Activated CD8-positive, alpha-beta T cell treated with anti-CD3 and anti-CD28 coated beads for 36 hours (primary cell): ENCODE results near the gene CD86. TPM values are rescaled to one million over a fixed set of nuclear protein-coding genes. Genes with fewer than 3 reads are reported as not detected.
A peak's percentile ranks its signal among the peaks of the same experiment; 100 is the strongest.
"Not testable (repeated sequence)": the region's sequence is repeated elsewhere in the genome, so short reads cannot be mapped to it uniquely, and the experiment has no call there.

Source experiments
- ATAC-seq: fragments of 200-7000 bp; cut with Tn5 transposase; one replicate; pipeline ENCODE4 v1.10.0; 2021; ENCODE audit warnings: mild to moderate bottlenecking, moderate library complexity
- CTCF ChIA-PET: fragments of 350-600 bp; sonication (Branson Sonifier 250); formaldehyde crosslinking; loops from one replicate; lab custom pipeline; 2021; ENCODE audit warnings: antibody characterized with exemption; lab: Charles Lee
- POLR2A ChIA-PET: fragments of 350-600 bp; sonication (Branson Sonifier 250); formaldehyde crosslinking; loops from one replicate; lab custom pipeline; 2021; ENCODE audit warnings: antibody characterized with exemption; lab: Charles Lee
- DNase-seq: peaks from one replicate; pipeline ENCODE4 v3.0.0-alpha.2; 2020
- H3K27ac Mint-ChIP-seq: one replicate; pipeline ENCODE4 v1.8.0; 2021; ENCODE audit warnings: mild to moderate bottlenecking, mixed read lengths
- H3K27me3 Mint-ChIP-seq: one replicate; pipeline ENCODE4 v1.8.0; 2021; ENCODE audit warnings: mixed read lengths
- H3K36me3 Mint-ChIP-seq: one replicate; pipeline ENCODE4 v1.8.0; 2021; ENCODE audit warnings: low read depth, mixed read lengths
- H3K4me1 Mint-ChIP-seq: one replicate; pipeline ENCODE4 v1.8.0; 2021; ENCODE audit warnings: low read depth, mixed read lengths
- H3K4me3 Mint-ChIP-seq: one replicate; pipeline ENCODE4 v1.8.0; 2021; ENCODE audit warnings: mild to moderate bottlenecking, moderate library complexity, mixed read lengths
- H3K9me3 Mint-ChIP-seq: one replicate; pipeline ENCODE4 v1.8.0; 2021; ENCODE audit warnings: mixed read lengths
- CTCF ChIP-seq: fragments of 200-600 bp; IDR thresholded peaks from one replicate; pipeline ENCODE4 v1.8.0; 2022; ENCODE audit warnings: antibody characterized with exemption, mild to moderate bottlenecking
- intact Hi-C: fragments of 100-400 bp; cut with micrococcal nuclease; formaldehyde crosslinking; loops from one replicate; pipeline ENCODE4 v1.10.0; 2022
- total RNA-seq, 2 experiments: library from RNA; stranded (reverse); gene quantifications; one replicate each; pipeline ENCODE4 v1.2.3, GENCODE V29; 2021

Gene CD86
- total RNA-seq, 2 experiments from 2014 or later: 0.43 to 0.52 TPM

DNA sequence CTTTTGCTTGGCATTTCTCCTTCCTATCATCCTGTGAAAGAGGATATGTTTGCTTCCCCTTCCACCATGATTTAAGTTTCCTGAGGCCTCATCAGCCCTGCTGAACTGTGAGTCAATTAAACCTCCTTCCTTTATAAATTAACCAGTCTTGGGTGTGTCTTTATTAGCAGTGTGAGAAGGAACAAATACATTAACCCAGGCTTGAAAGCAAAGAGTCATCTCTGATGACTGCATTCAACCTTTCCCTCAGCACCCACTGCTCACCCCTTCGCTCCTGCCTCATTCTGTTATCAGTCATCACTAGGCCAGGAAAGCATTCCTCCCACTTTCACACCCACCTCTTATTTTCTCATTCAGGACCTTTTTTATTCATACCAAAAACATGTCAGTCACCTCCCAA is 68.7 kb downstream of the CD86 start:
- ATAC-seq (no peak), DNase-seq (no peak)
- POLR2A ChIA-PET: no interaction called here
- CTCF ChIA-PET: no interaction called here
- Mint-ChIP-seq H3K36me3 (no peaks in the 10 kb centered on the region), H3K27me3 (peaks cover 11% of the 10 kb centered on the region), H3K4me1 (peaks cover 6% of the 10 kb centered on the region), H3K9me3 (peaks cover 6% of the 10 kb centered on the region), H3K27ac (no peak overlapping the region), H3K4me3 (no peak overlapping the region)
- intact Hi-C loops: no loop called here
- TF ChIP-seq CTCF: no peak

- CTCF ChIA-PET: no interaction called here
- intact Hi-C loops: no loop called here
- TF ChIP-seq CTCF: no peak
- Mint-ChIP-seq H3K4me1 (no peaks in the 10 kb centered on the region), H3K27ac (no peak overlapping the region), H3K9me3 (no peaks in the 10 kb centered on the region), H3K4me3 (no peak overlapping the region), H3K27me3 (peaks cover 6% of the 10 kb centered on the region), H3K36me3 (no peaks in the 10 kb centered on the region)
- no peak for DNase-seq
- no peak for ATAC-seq
- POLR2A ChIA-PET: no interaction called here
Measured at GRCh38 chr3:122132949-122133540, 77.9 kb downstream of the CD86 start.

DNA sequence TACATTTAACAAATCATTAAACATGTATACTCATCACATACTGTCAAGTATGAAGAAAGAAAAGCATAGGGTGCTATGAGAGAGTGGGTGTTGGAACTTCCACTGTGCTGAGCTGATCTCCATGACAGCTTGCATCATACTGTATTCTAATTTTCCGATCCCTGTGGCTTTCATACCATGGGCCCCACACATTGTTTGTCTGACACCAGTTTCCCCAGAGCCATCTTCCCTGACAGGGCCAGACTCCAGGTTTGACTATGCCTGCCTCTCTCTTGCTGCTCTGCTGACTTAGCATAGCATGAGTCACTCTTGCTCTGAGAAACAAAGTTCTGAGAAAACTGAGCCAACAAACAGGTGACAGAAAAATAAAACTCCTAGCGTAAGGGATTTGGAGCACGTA is 91.3 kb downstream of the CD86 start:
- Mint-ChIP-seq H3K27me3 (peaks cover 5% of the 10 kb centered on the region), H3K9me3 (peaks cover 2% of the 10 kb centered on the region), H3K4me3 (no peak overlapping the region), H3K4me1 (peaks cover 25% of the 10 kb centered on the region), H3K27ac (peak overlapping the region; percentile 81), H3K36me3 (peaks cover 3% of the 10 kb centered on the region)
- intact Hi-C loops: loop anchor here (5.0 kb wide), 1 partner anchor 44 kb away; no protein-coding TSS in a partner anchor
- ATAC-seq: peak; percentile 99
- no peak for TF ChIP-seq CTCF
- POLR2A ChIA-PET: no interaction called here
- CTCF ChIA-PET: no interaction called here
- peak; percentile 87 for DNase-seq

GRCh38 chr3:122148941-122149627 is 93.9 kb downstream of the CD86 start:
- H3K36me3 Mint-ChIP-seq: no peaks in the 10 kb centered on the region
- CTCF ChIA-PET: no interaction called here
- ATAC-seq (no peak), DNase-seq (no peak)
- H3K27me3 Mint-ChIP-seq: peaks cover 3% of the 10 kb centered on the region
- no peak for TF ChIP-seq CTCF
- peaks cover 25% of the 10 kb centered on the region for H3K4me1 Mint-ChIP-seq
- intact Hi-C loops: loop anchor here (5.0 kb wide), 1 partner anchor 47 kb away; no protein-coding TSS in a partner anchor
- no peak overlapping the region for H3K4me3 Mint-ChIP-seq
- POLR2A ChIA-PET: no interaction called here
- peaks cover 8% of the 10 kb centered on the region for H3K9me3 Mint-ChIP-seq
- no peak overlapping the region for H3K27ac Mint-ChIP-seq

DNA sequence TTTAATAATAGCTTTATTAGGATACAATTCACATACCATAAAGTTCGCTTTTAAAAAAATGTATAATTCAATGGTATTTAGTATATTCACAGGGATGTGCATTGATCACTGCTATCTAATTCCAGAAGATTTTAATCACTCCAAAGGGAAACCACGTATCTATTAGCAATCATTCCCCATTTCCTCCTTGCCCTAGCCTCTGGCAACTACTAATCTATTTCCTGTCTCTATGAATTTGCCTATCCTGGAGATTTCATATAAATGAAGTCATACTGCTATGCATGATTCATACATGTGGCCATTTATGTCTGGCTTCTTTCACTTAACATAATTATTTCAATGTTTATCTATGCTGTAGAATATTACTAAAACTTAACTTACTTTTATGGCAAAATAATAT is 96.3 kb downstream of the CD86 start:
- ATAC-seq: no peak
- H3K9me3 Mint-ChIP-seq: peaks cover 28% of the 10 kb centered on the region
- no peaks in the 10 kb centered on the region for H3K27me3 Mint-ChIP-seq
- H3K36me3 Mint-ChIP-seq: peaks cover 3% of the 10 kb centered on the region
- no peak for TF ChIP-seq CTCF
- H3K4me1 Mint-ChIP-seq: peaks cover 20% of the 10 kb centered on the region
- DNase-seq: no peak
- ChIA-PET POLR2A (no interaction called here), CTCF (interaction anchor here (1.7 kb wide), 1 partner anchor 50 kb away, joined by 4 read pairs; no protein-coding TSS in a partner anchor)
- H3K27ac Mint-ChIP-seq: no peak overlapping the region
- no peak overlapping the region for H3K4me3 Mint-ChIP-seq
- intact Hi-C loops: no loop called here

DNA sequence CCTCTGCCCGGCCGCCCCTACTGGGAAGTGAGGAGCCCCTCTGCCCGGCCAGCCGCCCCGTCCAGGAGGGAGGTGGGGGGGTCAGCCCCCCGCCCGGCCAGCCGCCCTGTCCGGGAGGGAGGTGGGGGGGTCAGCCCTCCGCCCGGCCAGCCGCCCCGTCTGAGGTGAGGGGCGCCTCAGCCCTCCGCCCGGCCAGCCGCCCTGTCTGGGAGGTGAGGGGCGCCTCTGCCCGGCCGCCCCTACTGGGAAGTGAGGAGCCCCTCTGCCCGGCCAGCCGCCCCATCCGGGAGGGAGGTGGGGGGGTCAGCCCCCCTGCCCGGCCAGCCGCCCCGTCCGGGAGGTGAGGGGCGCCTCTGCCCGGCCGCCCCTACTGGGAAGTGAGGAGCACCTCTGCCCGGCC is 109.8 kb downstream of the CD86 start:
- DNase-seq, intact Hi-C loops, ATAC-seq, H3K4me1 Mint-ChIP-seq, H3K9me3 Mint-ChIP-seq, POLR2A ChIA-PET, CTCF ChIA-PET, H3K4me3 Mint-ChIP-seq, H3K36me3 Mint-ChIP-seq, H3K27ac Mint-ChIP-seq: not testable (repeated sequence)
- peaks cover 12% of the 10 kb centered on the region for H3K27me3 Mint-ChIP-seq
